Measurements from ENCODE around the gene DSCAML1. TPM values are rescaled to one million over a fixed set of nuclear protein-coding genes. Genes with fewer than 3 reads are reported as not detected.

DSCAML1 gene
- total RNA-seq, 4 donors from 2014 or later, result 0.29 to 29.1 (median 3.4) TPM

- Histone ChIP-seq H3K27ac (no peak overlapping the region), H3K27me3 (no peaks in the 10 kb centered on the region), H3K4me3 (no peak overlapping the region), H3K36me3 (no peaks in the 10 kb centered on the region), H3K9me3 (no peaks in the 10 kb centered on the region), H3K4me1 (no peaks in the 10 kb centered on the region)
- intact Hi-C loops (cut with DNase I; ENCODE audit: low total_unique reads), result no loop called here
- TF ChIP-seq CTCF (IDR thresholded peaks at IDR 0.05), result no peak
- no peak for TF ChIP-seq POLR2A (IDR thresholded peaks at IDR 0.05)
- peak; percentile 9 to 11 for DNase-seq
Measured at GRCh38 chr11:117837070-117837776, 40.2 kb upstream of the DSCAML1 start.

- no peak overlapping the region for H3K4me3 ChIP-seq
- H3K27me3 ChIP-seq, result no peaks in the 10 kb centered on the region
- H3K9me3 ChIP-seq, result no peaks in the 10 kb centered on the region
- TF ChIP-seq CTCF (IDR thresholded peaks at IDR 0.05) (no peak), POLR2A (IDR thresholded peaks at IDR 0.05) (no peak)
- H3K36me3 ChIP-seq, result no peaks in the 10 kb centered on the region
- peak; percentile 10 to 11 for DNase-seq
- intact Hi-C loops (cut with DNase I; ENCODE audit: low total_unique reads), result no loop called here
- H3K27ac ChIP-seq, result no peak overlapping the region
- H3K4me1 ChIP-seq, result no peaks in the 10 kb centered on the region
Measured at GRCh38 chr11:117836077-117836960, 39.3 kb upstream of the DSCAML1 start.

GRCh38 chr11:117835576-117835975, 38.6 kb upstream of the DSCAML1 start:
- DNase-seq, result peak in 1 of 2 donors; percentile 5
- Histone ChIP-seq H3K9me3 (no peaks in the 10 kb centered on the region), H3K27ac (no peak overlapping the region), H3K4me1 (no peaks in the 10 kb centered on the region), H3K36me3 (no peaks in the 10 kb centered on the region), H3K4me3 (no peak overlapping the region), H3K27me3 (no peaks in the 10 kb centered on the region)
- TF ChIP-seq CTCF (IDR thresholded peaks at IDR 0.05), result no peak
- TF ChIP-seq POLR2A (IDR thresholded peaks at IDR 0.05), result no peak
- intact Hi-C loops (cut with DNase I; ENCODE audit: low total_unique reads), result no loop called here

GRCh38 chr11:117834838-117835443, 37.9 kb upstream of the DSCAML1 start:
- no peak for TF ChIP-seq POLR2A (IDR thresholded peaks at IDR 0.05)
- no peak for TF ChIP-seq CTCF (IDR thresholded peaks at IDR 0.05)
- intact Hi-C loops (cut with DNase I; ENCODE audit: low total_unique reads), result no loop called here
- H3K36me3 ChIP-seq, result no peaks in the 10 kb centered on the region
- H3K27ac ChIP-seq, result no peak overlapping the region
- no peaks in the 10 kb centered on the region for H3K9me3 ChIP-seq
- H3K4me1 ChIP-seq, result no peaks in the 10 kb centered on the region
- H3K4me3 ChIP-seq, result no peak overlapping the region
- peak in 1 of 2 donors; percentile 8 for DNase-seq
- no peaks in the 10 kb centered on the region for H3K27me3 ChIP-seq

Data from uterus (tissue), 4 donors.